ENCODE data around the gene ARHGAP6. TPM values are rescaled to one million over a fixed set of nuclear protein-coding genes. Genes with fewer than 3 reads are reported as not detected.

Gene ARHGAP6
- total and polyA plus RNA-seq, 9 of the 15 experiments (the other 6 are each of a cell fraction or from before 2014, with no cell fraction given), result 12.5 to 63.6 (median 41.8) TPM

DNA sequence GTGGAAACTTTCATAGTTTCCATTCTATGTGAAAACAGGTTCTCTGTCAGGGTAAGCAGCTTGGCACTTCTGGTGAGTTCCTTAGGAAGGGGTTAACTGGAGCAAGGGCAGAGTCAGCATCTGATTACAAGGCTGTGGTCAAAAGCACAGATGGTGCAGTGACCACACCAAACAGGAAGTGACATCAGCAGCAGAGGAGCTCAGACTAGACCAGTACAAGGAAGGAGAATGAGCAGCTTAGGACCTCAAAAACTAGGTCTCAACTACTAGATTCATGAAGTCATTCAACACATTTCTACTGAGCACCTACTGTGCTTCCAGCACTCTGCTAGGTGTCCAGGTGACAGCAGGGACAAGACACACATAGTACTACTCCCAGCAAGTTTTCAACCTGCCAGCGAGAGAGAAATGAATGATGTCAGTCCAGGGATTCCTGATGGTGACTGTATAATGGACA is 242.3 kb downstream of the ARHGAP6 start (continued):
- TF ChIP-seq CXXC5 (CRISPR knock-in tag; IDR thresholded peaks at IDR 0.05), result peak; percentile 44
- no peak for TF ChIP-seq FIP1L1 (IDR thresholded peaks at IDR 0.05; ENCODE audit: low read depth, low read length, poor library complexity, severe bottlenecking)
- TF ChIP-seq, protein P1, sequence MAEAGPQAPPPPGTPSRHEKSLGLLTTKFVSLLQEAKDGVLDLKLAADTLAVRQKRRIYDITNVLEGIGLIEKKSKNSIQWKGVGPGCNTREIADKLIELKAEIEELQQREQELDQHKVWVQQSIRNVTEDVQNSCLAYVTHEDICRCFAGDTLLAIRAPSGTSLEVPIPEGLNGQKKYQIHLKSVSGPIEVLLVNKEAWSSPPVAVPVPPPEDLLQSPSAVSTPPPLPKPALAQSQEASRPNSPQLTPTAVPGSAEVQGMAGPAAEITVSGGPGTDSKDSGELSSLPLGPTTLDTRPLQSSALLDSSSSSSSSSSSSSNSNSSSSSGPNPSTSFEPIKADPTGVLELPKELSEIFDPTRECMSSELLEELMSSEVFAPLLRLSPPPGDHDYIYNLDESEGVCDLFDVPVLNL (CRISPR knock-in tag; IDR thresholded peaks at IDR 0.05; ENCODE audit: low read depth), result no peak
- no peak for TF ChIP-seq GABPB2 (CRISPR knock-in tag; conservative IDR thresholded peaks at IDR 0.05)
- no peak for TF ChIP-seq YY1 (IDR thresholded peaks at IDR 0.05; ENCODE audit: borderline replicate concordance in 1 of 3, control insufficient read depth in 1 of 3, extremely low read depth in 1 of 3, insufficient read depth in 3 of 3, insufficient read length in 1 of 3, insufficient replicate concordance in 2 of 3, low read depth in 1 of 3, low read length in 2 of 3)
- TF ChIP-seq ZFP1 (CRISPR knock-in tag; IDR thresholded peaks at IDR 0.05), result no peak
- no peak for TF ChIP-seq RBM15 (IDR thresholded peaks at IDR 0.05; ENCODE audit: insufficient read depth, low read length)
- no peak for TF ChIP-seq ARID2 (IDR thresholded peaks at IDR 0.05)
- no peak for TF ChIP-seq CCAR2 (IDR thresholded peaks at IDR 0.05; ENCODE audit: low read depth, low read length)
- no peak for TF ChIP-seq ZFP36 (IDR thresholded peaks at IDR 0.05; ENCODE audit: low read depth, low read length, partially characterized antibody)
- no peak for TF ChIP-seq RBM14 (IDR thresholded peaks at IDR 0.05; ENCODE audit: borderline replicate concordance, insufficient read depth, low read depth, low read length)
- peak; percentile 42; the same call in 1 of the 2 replicates for TF ChIP-seq C11orf30 (IDR thresholded peaks at IDR 0.05; ENCODE audit: low read depth)
- peak; percentile 91; the same call in 1 of the 2 replicates for TF ChIP-seq ATF7 (IDR thresholded peaks at IDR 0.05)
- no peak for TF ChIP-seq FOXO4 (CRISPR knock-in tag; IDR thresholded peaks at IDR 0.05)
- TF ChIP-seq POLR2G (IDR thresholded peaks at IDR 0.05; ENCODE audit: low read depth, low read length), result no peak
- TF ChIP-seq DACH1 (IDR thresholded peaks at IDR 0.05; ENCODE audit: partially characterized antibody), result peak; percentile 35
- no peak for TF ChIP-seq PHB (CRISPR knock-in tag; IDR thresholded peaks at IDR 0.05)
- TF ChIP-seq MTA1 (IDR thresholded peaks at IDR 0.05; ENCODE audit: borderline replicate concordance), result peak; percentile 56; the same call in 1 of the 2 replicates
- TF ChIP-seq ZNF232 (CRISPR knock-in tag; IDR thresholded peaks at IDR 0.05), result no peak
- TF ChIP-seq SMARCA5 (IDR thresholded peaks at IDR 0.05), result no peak
- peak; percentile 94 for TF ChIP-seq GABPB1 (CRISPR knock-in tag; IDR thresholded peaks at IDR 0.05)
- no peak for TF ChIP-seq ZNF277 (CRISPR knock-in tag; IDR thresholded peaks at IDR 0.05; ENCODE audit: borderline replicate concordance)
- TF ChIP-seq ZSCAN29 (IDR thresholded peaks at IDR 0.05), result no peak
- TF ChIP-seq ZNF134 (CRISPR knock-in tag; conservative IDR thresholded peaks at IDR 0.05), result 0 out of 2 replicates have a peak, but pooled peaks have one; percentile 32
